WERI-Rb-1 (cell line): Measurements from ENCODE around the gene ILF3.

Experiments
- DNase-seq: peaks from one replicate; pipeline ENCODE4 v3.0.0-alpha.2; 2020
- H3K27ac ChIP-seq: fragments of 250-450 bp; sonication (Bioruptor Pico); 2 replicates; pipeline ENCODE4 v1.5.1; 2020; ENCODE audit warnings: mild to moderate bottlenecking, moderate library complexity
- H3K27me3 ChIP-seq: fragments of 250-450 bp; sonication (Bioruptor Pico); 2 replicates; pipeline ENCODE4 v1.5.1; 2021; ENCODE audit warnings: mild to moderate bottlenecking, low read depth, moderate library complexity; ENCODE audit not compliant: insufficient read depth, severe bottlenecking
- H3K36me3 ChIP-seq: fragments of 250-450 bp; sonication (Bioruptor Pico); 2 replicates; pipeline ENCODE4 v1.5.1; 2020; ENCODE audit warnings: mild to moderate bottlenecking, moderate library complexity
- H3K4me3 ChIP-seq: 2 replicates; pipeline ENCODE4 v1.5.1; 2011; ENCODE audit warnings: low read depth, mild to moderate bottlenecking, control low read depth, low read length
- H3K9me3 ChIP-seq: fragments of 250-450 bp; sonication (Bioruptor Pico); 2 replicates; pipeline ENCODE4 v1.5.1; 2021; ENCODE audit warnings: mild to moderate bottlenecking, moderate library complexity; ENCODE audit not compliant: severe bottlenecking
- CTCF ChIP-seq: IDR thresholded peaks from 2 replicates; pipeline ENCODE4 v1.5.1; 2011; ENCODE audit warnings: low read depth, mild to moderate bottlenecking, control low read depth, inconsistent platforms, low read length

Gene ILF3

GRCh38 chr19:10691178-10691881 is 37.2 kb downstream of the ILF3 start:
- peaks cover 75% of the 10 kb centered on the region for H3K36me3 ChIP-seq
- H3K9me3 ChIP-seq: no peaks in the 10 kb centered on the region
- TF ChIP-seq CTCF: no peak
- no peak for DNase-seq
- H3K4me3 ChIP-seq: no peak overlapping the region
- H3K27ac ChIP-seq: no peak overlapping the region
- no peaks in the 10 kb centered on the region for H3K27me3 ChIP-seq

- H3K4me3 ChIP-seq: no peak overlapping the region
- peaks cover 69% of the 10 kb centered on the region for H3K36me3 ChIP-seq
- no peaks in the 10 kb centered on the region for H3K9me3 ChIP-seq
- no peak for TF ChIP-seq CTCF
- no peak for DNase-seq
- H3K27ac ChIP-seq: no peak overlapping the region
- H3K27me3 ChIP-seq: no peaks in the 10 kb centered on the region
These were observed 37.7 kb downstream of the ILF3 start for GRCh38 chr19:10691883-10692282.

GRCh38 chr19:10692673-10693264 is 38.6 kb downstream of the ILF3 start:
- Histone ChIP-seq H3K4me3 (no peak overlapping the region), H3K36me3 (peaks cover 62% of the 10 kb centered on the region), H3K9me3 (no peaks in the 10 kb centered on the region), H3K27me3 (no peaks in the 10 kb centered on the region), H3K27ac (no peak overlapping the region)
- no peak for DNase-seq
- TF ChIP-seq CTCF: no peak

- H3K9me3 ChIP-seq: no peaks in the 10 kb centered on the region
- H3K4me3 ChIP-seq: no peak overlapping the region
- TF ChIP-seq CTCF: no peak
- H3K27ac ChIP-seq: peak overlapping the region; percentile 77
- H3K27me3 ChIP-seq: no peaks in the 10 kb centered on the region
- H3K36me3 ChIP-seq: peaks cover 41% of the 10 kb centered on the region
- DNase-seq: no peak
These were observed 40.7 kb downstream of the ILF3 start for GRCh38 chr19:10694706-10695307.

- Histone ChIP-seq H3K9me3 (no peaks in the 10 kb centered on the region), H3K27me3 (no peaks in the 10 kb centered on the region), H3K27ac (peak overlapping the region; percentile 77), H3K4me3 (peak overlapping the region; percentile 47), H3K36me3 (peaks cover 32% of the 10 kb centered on the region)
- peak; percentile 97 for DNase-seq
- TF ChIP-seq CTCF: no peak
These were observed 41.6 kb downstream of the ILF3 start for GRCh38 chr19:10695401-10696398.
